GM18951 (cell line): ENCODE measurements around the gene NPDC1.

Source experiments
- POLR2A ChIP-seq: IDR thresholded peaks from 4 replicates; pipeline ENCODE4 v1.6.1; 2011; ENCODE audit warnings: mild to moderate bottlenecking; ENCODE audit not compliant: insufficient read length, insufficient read depth; ENCODE audit errors: extremely low read depth
- in situ Hi-C: fragments of 300-500 bp; cut with MboI; formaldehyde crosslinking; loops from one replicate; pipeline ENCODE4 v1.12.0; 2022; ENCODE audit warnings: low sequenced_read_pairs, mixed read lengths, inconsistent platforms; ENCODE audit not compliant: unreplicated experiment

The NPDC1 gene

GRCh38 chr9:136996361-136997292 lies 49.4 kb downstream of the NPDC1 start, which contains the start of gene CLIC3:
CLIC3 (minus strand) TSS chr9:136996568; CDS start chr9:136996543, 25 bp downstream.
- in situ Hi-C loops = no loop called here
- no peak for TF ChIP-seq POLR2A

- in situ Hi-C loops = no loop called here
- TF ChIP-seq POLR2A = no peak
Observed at GRCh38 chr9:136995772-136996311, 50.1 kb downstream of the NPDC1 start.

- no peak for TF ChIP-seq POLR2A
- in situ Hi-C loops = no loop called here
Observed at GRCh38 chr9:136995362-136995761, 50.6 kb downstream of the NPDC1 start.

- no peak for TF ChIP-seq POLR2A
- in situ Hi-C loops = no loop called here
Observed at GRCh38 chr9:136994888-136995230, 51.1 kb downstream of the NPDC1 start.

- in situ Hi-C loops = no loop called here
- no peak for TF ChIP-seq POLR2A
Observed at GRCh38 chr9:136994180-136994887, 51.6 kb downstream of the NPDC1 start.

GRCh38 chr9:136992819-136993369 lies 53.1 kb downstream of the NPDC1 start:
- in situ Hi-C loops = no loop called here
- TF ChIP-seq POLR2A = no peak

- in situ Hi-C loops = no loop called here
- TF ChIP-seq POLR2A = peak; percentile 76
Observed at GRCh38 chr9:136991993-136992818, 53.8 kb downstream of the NPDC1 start, which contains the start of gene PAXX. PAXX (plus strand) TSS chr9:136992422; CDS start chr9:136992444, 22 bp downstream.

- in situ Hi-C loops = no loop called here
- TF ChIP-seq POLR2A = no peak
Observed at GRCh38 chr9:136990242-136990911, 55.6 kb downstream of the NPDC1 start.
